ENCODE results near the gene DGKE.

Gene DGKE

GRCh38 chr17:56866076-56866475 lies 32.1 kb downstream of the DGKE start:
- no peak for TF ChIP-seq TAF1 (IDR thresholded peaks at IDR 0.05; ENCODE audit: borderline replicate concordance, insufficient read depth, low read length)
- no peak for TF ChIP-seq REST (IDR thresholded peaks at IDR 0.05; ENCODE audit: insufficient read depth in 1 of 2, low read depth in 2 of 2, low read length in 2 of 2)
- TF ChIP-seq SIN3A (IDR thresholded peaks at IDR 0.05; ENCODE audit: borderline replicate concordance, insufficient read depth, low read length): no peak
- no peak for TF ChIP-seq POLR2AphosphoS5 (IDR thresholded peaks at IDR 0.05; ENCODE audit: low read depth, low read length)
- TF ChIP-seq FOXP2 (optimal IDR thresholded peaks at IDR 0.05; ENCODE audit: borderline replicate concordance, extremely low read depth, extremely low read length, insufficient read depth): no peak

- TF ChIP-seq SIN3A (IDR thresholded peaks at IDR 0.05; ENCODE audit: borderline replicate concordance, insufficient read depth, low read length): no peak
- TF ChIP-seq FOXP2 (optimal IDR thresholded peaks at IDR 0.05; ENCODE audit: borderline replicate concordance, extremely low read depth, extremely low read length, insufficient read depth): no peak
- no peak for TF ChIP-seq REST (IDR thresholded peaks at IDR 0.05; ENCODE audit: insufficient read depth in 1 of 2, low read depth in 2 of 2, low read length in 2 of 2)
- TF ChIP-seq TAF1 (IDR thresholded peaks at IDR 0.05; ENCODE audit: borderline replicate concordance, insufficient read depth, low read length): no peak
- TF ChIP-seq POLR2AphosphoS5 (IDR thresholded peaks at IDR 0.05; ENCODE audit: low read depth, low read length): no peak
Observed at GRCh38 chr17:56866496-56866895, 32.5 kb downstream of the DGKE start.

GRCh38 chr17:56867948-56868376 lies 34.0 kb downstream of the DGKE start:
- TF ChIP-seq REST (IDR thresholded peaks at IDR 0.05; ENCODE audit: insufficient read depth in 1 of 2, low read depth in 2 of 2, low read length in 2 of 2) (no peak), SIN3A (IDR thresholded peaks at IDR 0.05; ENCODE audit: borderline replicate concordance, insufficient read depth, low read length) (no peak), TAF1 (IDR thresholded peaks at IDR 0.05; ENCODE audit: borderline replicate concordance, insufficient read depth, low read length) (no peak), FOXP2 (optimal IDR thresholded peaks at IDR 0.05; ENCODE audit: borderline replicate concordance, extremely low read depth, extremely low read length, insufficient read depth) (no peak), POLR2AphosphoS5 (IDR thresholded peaks at IDR 0.05; ENCODE audit: low read depth, low read length) (no peak)

- no peak for TF ChIP-seq SIN3A (IDR thresholded peaks at IDR 0.05; ENCODE audit: borderline replicate concordance, insufficient read depth, low read length)
Observed at GRCh38 chr17:56868716-56869115, 34.8 kb downstream of the DGKE start.

- TF ChIP-seq POLR2AphosphoS5 (IDR thresholded peaks at IDR 0.05; ENCODE audit: low read depth, low read length) (no peak), SIN3A (IDR thresholded peaks at IDR 0.05; ENCODE audit: borderline replicate concordance, insufficient read depth, low read length) (no peak), TAF1 (IDR thresholded peaks at IDR 0.05; ENCODE audit: borderline replicate concordance, insufficient read depth, low read length) (no peak), FOXP2 (optimal IDR thresholded peaks at IDR 0.05; ENCODE audit: borderline replicate concordance, extremely low read depth, extremely low read length, insufficient read depth) (no peak), REST (IDR thresholded peaks at IDR 0.05; ENCODE audit: insufficient read depth in 1 of 2, low read depth in 2 of 2, low read length in 2 of 2) (no peak)
Observed at GRCh38 chr17:56870081-56870651, 36.2 kb downstream of the DGKE start.
